ENCODE data around the gene MIXL1.
A peak's percentile ranks its signal among the peaks of the same experiment; 100 is the strongest.

The MIXL1 gene

DNA sequence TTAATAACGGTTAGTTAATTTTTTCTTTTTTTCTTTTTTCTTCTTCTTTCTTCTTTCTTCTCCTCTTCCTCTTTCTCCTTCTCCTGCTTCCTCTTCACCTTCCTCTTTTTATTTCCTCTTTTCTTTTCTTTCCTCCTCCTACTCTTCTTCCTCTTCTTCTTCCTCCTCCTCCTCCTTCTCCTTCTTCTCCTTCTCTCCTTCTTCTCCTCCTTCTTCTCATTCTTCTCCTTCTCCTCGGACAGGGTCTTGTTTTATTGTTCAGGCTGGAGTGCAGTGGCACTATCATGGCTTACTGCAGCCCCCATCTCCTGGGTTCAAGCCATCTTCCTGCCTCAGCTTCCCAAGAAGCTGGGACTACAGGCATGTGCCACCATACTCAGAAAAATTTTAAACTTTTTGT lies 23.5 kb upstream of the MIXL1 start:
- POLR2A ChIA-PET = no interaction called here

DNA sequence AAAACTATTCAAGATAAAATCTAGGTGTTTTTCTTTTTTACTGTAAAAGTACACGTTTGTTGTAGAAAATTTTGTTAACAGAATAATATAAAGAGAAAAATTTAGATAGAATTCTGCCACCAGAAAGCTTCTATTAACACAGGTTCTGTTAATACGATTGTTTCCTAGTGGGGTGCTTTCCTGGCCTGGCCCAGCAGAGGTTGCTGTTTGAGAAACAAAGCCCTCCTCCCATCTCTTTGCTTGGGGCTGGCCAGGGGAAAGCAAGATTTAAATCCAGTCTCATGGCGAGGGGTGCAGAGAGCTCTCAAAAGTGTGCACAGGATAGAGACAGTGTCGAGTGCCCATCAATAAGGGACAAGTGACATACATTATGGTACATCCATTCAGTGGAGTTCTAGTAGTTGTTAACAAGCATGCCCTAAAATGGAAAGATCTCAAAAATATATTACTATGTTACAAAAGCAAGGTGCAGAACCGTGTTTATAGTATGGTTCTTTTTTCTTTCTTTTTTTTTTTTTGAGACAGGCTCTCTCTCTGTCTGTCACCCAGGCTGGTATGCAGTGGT lies 22.4 kb upstream of the MIXL1 start:
- no peak overlapping the region for H3K27ac ChIP-seq (ENCODE audit: extremely low read depth, low read depth, low read length)
- ChIA-PET CTCF (interaction anchor here (0.5 to 5.8 kb wide), 16 partner anchors 9 to 728 kb away, joined by 3 to 174 read pairs (median 4); no protein-coding TSS in a partner anchor), POLR2A (no interaction called here)
- TF ChIP-seq RBAK (tag by site-specific recombination; IDR thresholded peaks at IDR 0.05) (0 out of 2 replicates have a peak, but pooled peaks have one; percentile 64), ZNF202 (tag by site-specific recombination; IDR thresholded peaks at IDR 0.05; ENCODE audit: borderline replicate concordance) (no peak), ZNF138 (tag by site-specific recombination; IDR thresholded peaks at IDR 0.05; ENCODE audit: borderline replicate concordance) (no peak)
- TF ChIP-seq, protein P1, sequence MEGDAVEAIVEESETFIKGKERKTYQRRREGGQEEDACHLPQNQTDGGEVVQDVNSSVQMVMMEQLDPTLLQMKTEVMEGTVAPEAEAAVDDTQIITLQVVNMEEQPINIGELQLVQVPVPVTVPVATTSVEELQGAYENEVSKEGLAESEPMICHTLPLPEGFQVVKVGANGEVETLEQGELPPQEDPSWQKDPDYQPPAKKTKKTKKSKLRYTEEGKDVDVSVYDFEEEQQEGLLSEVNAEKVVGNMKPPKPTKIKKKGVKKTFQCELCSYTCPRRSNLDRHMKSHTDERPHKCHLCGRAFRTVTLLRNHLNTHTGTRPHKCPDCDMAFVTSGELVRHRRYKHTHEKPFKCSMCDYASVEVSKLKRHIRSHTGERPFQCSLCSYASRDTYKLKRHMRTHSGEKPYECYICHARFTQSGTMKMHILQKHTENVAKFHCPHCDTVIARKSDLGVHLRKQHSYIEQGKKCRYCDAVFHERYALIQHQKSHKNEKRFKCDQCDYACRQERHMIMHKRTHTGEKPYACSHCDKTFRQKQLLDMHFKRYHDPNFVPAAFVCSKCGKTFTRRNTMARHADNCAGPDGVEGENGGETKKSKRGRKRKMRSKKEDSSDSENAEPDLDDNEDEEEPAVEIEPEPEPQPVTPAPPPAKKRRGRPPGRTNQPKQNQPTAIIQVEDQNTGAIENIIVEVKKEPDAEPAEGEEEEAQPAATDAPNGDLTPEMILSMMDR (tag by site-specific recombination; IDR thresholded peaks at IDR 0.05) = peak; percentile 14; the same call in 1 of the 2 replicates
- no peaks in the 10 kb centered on the region for H3K9me3 ChIP-seq (ENCODE audit: control insufficient read depth, insufficient read depth, low read depth, low read length)
- H3K4me1 ChIP-seq (ENCODE audit: control insufficient read depth, insufficient read depth, low read length) = no peaks in the 10 kb centered on the region
- H3K36me3 ChIP-seq (ENCODE audit: control insufficient read depth in 2 of 2, insufficient read depth in 1 of 2, low read length in 2 of 2) = no peaks in the 10 kb centered on the region
- no peak overlapping the region for H3K4me3 ChIP-seq (ENCODE audit: low read depth, low read length)

More for the DNA sequence above, 23.5 kb upstream of the MIXL1 start:
- TF ChIP-seq ZNF677 (tag by site-specific recombination; IDR thresholded peaks at IDR 0.05) (no peak), ZNF311 (tag by site-specific recombination; IDR thresholded peaks at IDR 0.05; ENCODE audit: borderline replicate concordance) (0 out of 2 replicates have a peak, but pooled peaks have one; percentile 68), ZNF366 (tag by site-specific recombination; conservative IDR thresholded peaks at IDR 0.05) (peak; percentile 93), ZNF530 (tag by site-specific recombination; IDR thresholded peaks at IDR 0.05; ENCODE audit: low read depth) (no peak)
- TF ChIP-seq, protein P2, sequence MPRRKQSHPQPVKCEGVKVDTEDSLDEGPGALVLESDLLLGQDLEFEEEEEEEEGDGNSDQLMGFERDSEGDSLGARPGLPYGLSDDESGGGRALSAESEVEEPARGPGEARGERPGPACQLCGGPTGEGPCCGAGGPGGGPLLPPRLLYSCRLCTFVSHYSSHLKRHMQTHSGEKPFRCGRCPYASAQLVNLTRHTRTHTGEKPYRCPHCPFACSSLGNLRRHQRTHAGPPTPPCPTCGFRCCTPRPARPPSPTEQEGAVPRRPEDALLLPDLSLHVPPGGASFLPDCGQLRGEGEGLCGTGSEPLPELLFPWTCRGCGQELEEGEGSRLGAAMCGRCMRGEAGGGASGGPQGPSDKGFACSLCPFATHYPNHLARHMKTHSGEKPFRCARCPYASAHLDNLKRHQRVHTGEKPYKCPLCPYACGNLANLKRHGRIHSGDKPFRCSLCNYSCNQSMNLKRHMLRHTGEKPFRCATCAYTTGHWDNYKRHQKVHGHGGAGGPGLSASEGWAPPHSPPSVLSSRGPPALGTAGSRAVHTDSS (tag by site-specific recombination; IDR thresholded peaks at IDR 0.05) = peak; percentile 89
- TF ChIP-seq, protein P3, sequence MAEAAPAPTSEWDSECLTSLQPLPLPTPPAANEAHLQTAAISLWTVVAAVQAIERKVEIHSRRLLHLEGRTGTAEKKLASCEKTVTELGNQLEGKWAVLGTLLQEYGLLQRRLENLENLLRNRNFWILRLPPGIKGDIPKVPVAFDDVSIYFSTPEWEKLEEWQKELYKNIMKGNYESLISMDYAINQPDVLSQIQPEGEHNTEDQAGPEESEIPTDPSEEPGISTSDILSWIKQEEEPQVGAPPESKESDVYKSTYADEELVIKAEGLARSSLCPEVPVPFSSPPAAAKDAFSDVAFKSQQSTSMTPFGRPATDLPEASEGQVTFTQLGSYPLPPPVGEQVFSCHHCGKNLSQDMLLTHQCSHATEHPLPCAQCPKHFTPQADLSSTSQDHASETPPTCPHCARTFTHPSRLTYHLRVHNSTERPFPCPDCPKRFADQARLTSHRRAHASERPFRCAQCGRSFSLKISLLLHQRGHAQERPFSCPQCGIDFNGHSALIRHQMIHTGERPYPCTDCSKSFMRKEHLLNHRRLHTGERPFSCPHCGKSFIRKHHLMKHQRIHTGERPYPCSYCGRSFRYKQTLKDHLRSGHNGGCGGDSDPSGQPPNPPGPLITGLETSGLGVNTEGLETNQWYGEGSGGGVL (tag by site-specific recombination; IDR thresholded peaks at IDR 0.05) = peak; percentile 34; the same call in 1 of the 2 replicates
- TF ChIP-seq, protein P4, sequence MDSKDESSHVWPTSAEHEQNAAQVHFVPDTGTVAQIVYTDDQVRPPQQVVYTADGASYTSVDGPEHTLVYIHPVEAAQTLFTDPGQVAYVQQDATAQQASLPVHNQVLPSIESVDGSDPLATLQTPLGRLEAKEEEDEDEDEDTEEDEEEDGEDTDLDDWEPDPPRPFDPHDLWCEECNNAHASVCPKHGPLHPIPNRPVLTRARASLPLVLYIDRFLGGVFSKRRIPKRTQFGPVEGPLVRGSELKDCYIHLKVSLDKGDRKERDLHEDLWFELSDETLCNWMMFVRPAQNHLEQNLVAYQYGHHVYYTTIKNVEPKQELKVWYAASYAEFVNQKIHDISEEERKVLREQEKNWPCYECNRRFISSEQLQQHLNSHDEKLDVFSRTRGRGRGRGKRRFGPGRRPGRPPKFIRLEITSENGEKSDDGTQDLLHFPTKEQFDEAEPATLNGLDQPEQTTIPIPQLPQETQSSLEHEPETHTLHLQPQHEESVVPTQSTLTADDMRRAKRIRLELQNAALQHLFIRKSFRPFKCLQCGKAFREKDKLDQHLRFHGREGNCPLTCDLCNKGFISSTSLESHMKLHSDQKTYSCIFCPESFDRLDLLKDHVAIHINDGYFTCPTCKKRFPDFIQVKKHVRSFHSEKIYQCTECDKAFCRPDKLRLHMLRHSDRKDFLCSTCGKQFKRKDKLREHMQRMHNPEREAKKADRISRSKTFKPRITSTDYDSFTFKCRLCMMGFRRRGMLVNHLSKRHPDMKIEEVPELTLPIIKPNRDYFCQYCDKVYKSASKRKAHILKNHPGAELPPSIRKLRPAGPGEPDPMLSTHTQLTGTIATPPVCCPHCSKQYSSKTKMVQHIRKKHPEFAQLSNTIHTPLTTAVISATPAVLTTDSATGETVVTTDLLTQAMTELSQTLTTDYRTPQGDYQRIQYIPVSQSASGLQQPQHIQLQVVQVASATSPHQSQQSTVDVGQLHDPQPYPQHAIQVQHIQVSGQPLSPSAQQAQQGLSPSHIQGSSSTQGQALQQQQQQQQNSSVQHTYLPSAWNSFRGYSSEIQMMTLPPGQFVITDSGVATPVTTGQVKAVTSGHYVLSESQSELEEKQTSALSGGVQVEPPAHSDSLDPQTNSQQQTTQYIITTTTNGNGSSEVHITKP (tag by site-specific recombination; IDR thresholded peaks at IDR 0.05) = 0 out of 2 replicates have a peak, but pooled peaks have one; percentile 17
- Histone ChIP-seq H3K36me3 (ENCODE audit: control insufficient read depth in 2 of 2, insufficient read depth in 1 of 2, low read length in 2 of 2) (no peaks in the 10 kb centered on the region), H3K27ac (ENCODE audit: extremely low read depth, low read depth, low read length) (no peak overlapping the region), H3K4me1 (ENCODE audit: control insufficient read depth, insufficient read depth, low read length) (peaks cover 5% of the 10 kb centered on the region; the same call in 1 of the 2 replicates), H3K4me3 (ENCODE audit: low read depth, low read length) (no peak overlapping the region), H3K9me3 (ENCODE audit: control insufficient read depth, insufficient read depth, low read depth, low read length) (no peaks in the 10 kb centered on the region)
- CTCF ChIA-PET = interaction anchor here (0.6 to 5.8 kb wide), 8 partner anchors 18 to 1423 kb away, joined by 3 to 174 read pairs (median 4); no protein-coding TSS in a partner anchor
